Measurements from ENCODE around the gene LRIG2. TPM values are rescaled to one million over a fixed set of nuclear protein-coding genes. Genes with fewer than 3 reads are reported as not detected.

The LRIG2 gene
- total and polyA plus RNA-seq, 2 of the 13 experiments (the other 11 are each of a cell fraction or from before 2014, with no cell fraction given), result 8.1 to 12.2 TPM

- TF ChIP-seq ZBTB33 (CRISPR knock-in tag; IDR thresholded peaks at IDR 0.05), result no peak; the same call in 1 of the 2 replicates
- no peak for TF ChIP-seq XBP1 (CRISPR knock-in tag; IDR thresholded peaks at IDR 0.05)
- TF ChIP-seq NBN (conservative IDR thresholded peaks at IDR 0.05), result no peak
- no peak for TF ChIP-seq FOXA1 (IDR thresholded peaks at IDR 0.05)
- TF ChIP-seq FOXA1 (CRISPR knock-in tag; IDR thresholded peaks at IDR 0.05), result no peak
- TF ChIP-seq ZNF709 (CRISPR knock-in tag; IDR thresholded peaks at IDR 0.05), result no peak; the same call in 1 of the 2 replicates
- peak; percentile 47; the same call in 1 of the 2 replicates for TF ChIP-seq KDM3A (CRISPR knock-in tag; IDR thresholded peaks at IDR 0.05; ENCODE audit: low read depth)
- peak; percentile 87 for TF ChIP-seq ZFX (CRISPR knock-in tag; IDR thresholded peaks at IDR 0.05; ENCODE audit: low read depth)
- 0 out of 4 replicates have a peak, but pooled peaks of 1 of the 2 experiments have one; percentile 10 for TF ChIP-seq EP300 (IDR thresholded peaks at IDR 0.05; ENCODE audit: low read depth in 2 of 2, low read length in 2 of 2)
- no peak; the same call in 1 of the 2 replicates for TF ChIP-seq EP300 (CRISPR knock-in tag; IDR thresholded peaks at IDR 0.05; ENCODE audit: borderline replicate concordance)
- TF ChIP-seq TSC22D2 (CRISPR knock-in tag; IDR thresholded peaks at IDR 0.05; ENCODE audit: borderline replicate concordance), result no peak
- TF ChIP-seq ZNF367 (CRISPR knock-in tag; IDR thresholded peaks at IDR 0.05; ENCODE audit: borderline replicate concordance), result no peak
- TF ChIP-seq RNF219 (CRISPR knock-in tag; IDR thresholded peaks at IDR 0.05), result peak; percentile 78; the same call in 1 of the 2 replicates
- peak; percentile 69; the same call in 1 of the 2 replicates for TF ChIP-seq ZNF607 (CRISPR knock-in tag; IDR thresholded peaks at IDR 0.05; ENCODE audit: borderline replicate concordance)
- TF ChIP-seq FOSL1 (CRISPR knock-in tag; IDR thresholded peaks at IDR 0.05; ENCODE audit: borderline replicate concordance), result no peak
- no peak for TF ChIP-seq CREBL2 (CRISPR knock-in tag; IDR thresholded peaks at IDR 0.05; ENCODE audit: borderline replicate concordance)
- TF ChIP-seq GPBP1L1 (CRISPR knock-in tag; IDR thresholded peaks at IDR 0.05), result no peak
- TF ChIP-seq AKNA (CRISPR knock-in tag; IDR thresholded peaks at IDR 0.05; ENCODE audit: borderline replicate concordance), result no peak
- TF ChIP-seq ZNF670 (CRISPR knock-in tag; IDR thresholded peaks at IDR 0.05; ENCODE audit: borderline replicate concordance), result peak; percentile 66; the same call in 1 of the 2 replicates
Observed at GRCh38 chr1:113072757-113073478, at the start of gene LRIG2 (continued).

Data from HepG2 (cell line).